ENCODE measurements around the gene ZBTB17.

DNA sequence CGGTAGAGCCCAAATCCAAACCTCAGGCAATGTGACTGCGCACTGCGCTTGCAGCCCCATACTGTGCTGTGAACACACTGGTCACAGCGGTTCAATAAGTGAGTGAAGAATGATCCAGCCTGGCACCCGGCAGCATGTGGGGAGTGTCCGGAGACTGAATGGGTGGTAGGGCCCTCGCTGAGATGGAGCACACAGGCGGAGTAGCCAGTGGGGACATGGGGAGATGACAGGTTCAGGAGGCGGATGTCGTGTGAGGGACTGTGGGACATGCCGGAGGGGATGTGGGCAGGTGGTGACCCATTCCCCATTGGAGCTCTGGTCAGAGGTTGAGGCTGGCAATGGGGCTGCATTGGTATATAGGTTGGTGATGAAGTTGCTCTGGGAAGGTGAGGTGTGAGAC is 33.8 kb upstream of the ZBTB17 start:
- TF ChIP-seq, protein P1, sequence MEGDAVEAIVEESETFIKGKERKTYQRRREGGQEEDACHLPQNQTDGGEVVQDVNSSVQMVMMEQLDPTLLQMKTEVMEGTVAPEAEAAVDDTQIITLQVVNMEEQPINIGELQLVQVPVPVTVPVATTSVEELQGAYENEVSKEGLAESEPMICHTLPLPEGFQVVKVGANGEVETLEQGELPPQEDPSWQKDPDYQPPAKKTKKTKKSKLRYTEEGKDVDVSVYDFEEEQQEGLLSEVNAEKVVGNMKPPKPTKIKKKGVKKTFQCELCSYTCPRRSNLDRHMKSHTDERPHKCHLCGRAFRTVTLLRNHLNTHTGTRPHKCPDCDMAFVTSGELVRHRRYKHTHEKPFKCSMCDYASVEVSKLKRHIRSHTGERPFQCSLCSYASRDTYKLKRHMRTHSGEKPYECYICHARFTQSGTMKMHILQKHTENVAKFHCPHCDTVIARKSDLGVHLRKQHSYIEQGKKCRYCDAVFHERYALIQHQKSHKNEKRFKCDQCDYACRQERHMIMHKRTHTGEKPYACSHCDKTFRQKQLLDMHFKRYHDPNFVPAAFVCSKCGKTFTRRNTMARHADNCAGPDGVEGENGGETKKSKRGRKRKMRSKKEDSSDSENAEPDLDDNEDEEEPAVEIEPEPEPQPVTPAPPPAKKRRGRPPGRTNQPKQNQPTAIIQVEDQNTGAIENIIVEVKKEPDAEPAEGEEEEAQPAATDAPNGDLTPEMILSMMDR (IDR thresholded peaks at IDR 0.05; ENCODE audit: low read depth, low read length, poor library complexity, severe bottlenecking) = no peak
- TF ChIP-seq EZH2phosphoT487 (IDR thresholded peaks at IDR 0.05; ENCODE audit: borderline replicate concordance, low read length) = no peak

Data from DOHH2 (cell line).